Activated CD8-positive, alpha-beta memory T cell treated with anti-CD3 and anti-CD28 coated beads for 4 hours (primary cell): Measurements from ENCODE around the gene C1orf232.

Experiments used
- DNase-seq, 2 donors: peaks; one replicate each; pipeline ENCODE4 v3.0.0-alpha.2; 2020; ENCODE audit warnings: low read depth in 2 of 2

Gene C1orf232

DNA sequence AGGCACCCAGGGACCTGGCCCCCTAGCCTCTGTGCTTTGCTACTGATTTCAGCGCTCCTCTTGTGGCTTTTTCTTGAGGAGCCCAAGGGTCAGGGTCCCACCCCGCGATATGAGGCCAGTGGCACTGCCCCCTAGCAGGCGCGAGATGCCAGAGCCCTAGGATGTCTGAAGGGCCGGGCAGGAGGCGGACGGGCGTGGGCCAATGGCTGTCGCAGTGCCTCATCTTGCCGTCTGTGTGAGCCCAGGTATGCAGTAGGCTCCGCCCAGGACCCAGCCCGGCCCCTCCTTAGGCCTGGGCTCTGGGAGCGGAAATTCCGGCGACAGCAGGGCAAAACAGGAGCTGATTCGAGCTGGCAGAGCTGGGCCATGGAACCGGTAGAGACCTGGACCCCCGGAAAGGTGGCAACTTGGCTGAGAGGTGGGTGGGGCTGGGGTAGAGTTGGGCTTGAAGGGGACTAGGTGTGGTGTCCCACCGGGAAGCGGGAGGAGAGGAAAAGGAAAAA lies 8.5 kb upstream of the C1orf232 start, which contains the start of gene CNKSR1:
TSS of gene CNKSR1 (plus strand) at position 310 of the 503 bp plus-strand sequence. CDS start at position 367, 57 bp downstream.
- DNase-seq = no peak

GRCh38 chr1:26175346-26175745 lies 6.6 kb upstream of the C1orf232 start:
- DNase-seq = no peak

DNA sequence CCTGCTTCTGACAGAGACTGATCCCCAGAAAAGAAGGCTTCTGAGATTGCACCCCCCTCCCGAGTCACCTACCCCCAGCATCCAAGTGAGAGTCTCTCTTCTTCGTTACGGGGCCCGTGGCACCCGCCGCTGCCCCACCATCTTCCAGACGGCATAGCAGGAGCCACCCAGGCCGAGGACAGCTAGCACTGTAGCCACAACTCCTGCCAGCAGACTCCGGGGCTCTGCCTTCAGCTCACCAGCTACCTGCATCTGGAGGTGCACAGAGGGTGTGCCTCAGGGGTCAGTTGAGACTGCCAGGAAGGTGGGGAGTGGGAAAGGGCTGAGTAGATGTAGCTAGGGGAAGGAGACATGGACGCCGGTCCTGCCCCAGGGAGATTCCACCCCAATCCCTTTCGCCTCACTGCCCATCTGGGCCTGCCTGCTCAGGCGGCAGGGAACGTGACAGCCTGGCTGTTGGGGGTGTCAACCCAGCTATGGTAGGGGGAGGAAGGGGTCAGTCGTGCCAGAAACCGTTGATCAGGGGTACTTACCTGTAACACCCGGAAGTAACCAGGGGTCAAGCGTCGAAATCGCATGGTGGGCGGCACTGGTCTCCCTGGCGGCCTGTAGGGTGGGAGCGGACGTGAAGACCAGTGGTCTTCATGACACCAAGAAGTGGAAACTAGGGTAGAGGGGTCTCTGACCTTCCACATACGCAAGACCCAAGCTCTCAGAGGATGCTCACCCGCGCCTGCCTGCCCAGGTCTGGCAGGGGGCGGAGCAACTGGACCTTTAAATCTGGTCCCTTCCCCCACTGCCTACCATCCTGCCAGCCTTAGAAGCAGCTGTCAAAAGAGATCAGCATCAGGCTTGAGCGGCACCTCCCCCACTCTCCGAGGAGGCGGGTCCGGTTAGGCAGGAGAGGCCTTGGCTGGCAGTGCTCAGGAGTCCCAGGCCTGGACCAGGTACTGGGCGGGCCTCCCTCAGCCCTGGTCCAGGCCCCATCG lies 2.6 kb upstream of the C1orf232 start, which contains the start of gene ZNF593OS:
TSS of gene ZNF593OS (minus strand) at position 749 of the 989 bp plus-strand sequence. CDS start at position 578, 171 bp downstream.
- DNase-seq = no peak

DNA sequence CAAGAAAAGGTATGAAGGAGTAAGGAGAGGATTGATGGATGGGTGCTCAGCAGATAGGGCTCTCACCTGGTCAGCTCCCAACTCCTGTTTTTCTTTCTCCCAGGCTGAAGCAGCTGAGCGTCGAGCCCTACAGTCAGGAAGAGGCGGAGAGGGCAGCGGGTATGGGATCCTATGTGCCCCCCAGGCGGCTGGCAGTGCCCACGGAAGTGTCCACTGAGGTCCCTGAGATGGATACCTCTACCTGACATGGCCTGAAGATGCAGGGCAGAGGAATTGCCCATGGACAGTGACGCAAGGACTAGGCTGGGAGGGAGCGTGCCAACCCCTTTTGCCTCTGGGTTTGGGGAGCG lies 1.7 kb upstream of the C1orf232 start:
- no peak for DNase-seq

GRCh38 chr1:26169669-26170471 lies 1.1 kb upstream of the C1orf232 start, which contains the start of gene ZNF593:
Gene ZNF593 (plus strand): TSS chr1:26169908. CDS start chr1:26169984, 76 bp downstream.
- DNase-seq = peak; percentile 79 to 85

DNA sequence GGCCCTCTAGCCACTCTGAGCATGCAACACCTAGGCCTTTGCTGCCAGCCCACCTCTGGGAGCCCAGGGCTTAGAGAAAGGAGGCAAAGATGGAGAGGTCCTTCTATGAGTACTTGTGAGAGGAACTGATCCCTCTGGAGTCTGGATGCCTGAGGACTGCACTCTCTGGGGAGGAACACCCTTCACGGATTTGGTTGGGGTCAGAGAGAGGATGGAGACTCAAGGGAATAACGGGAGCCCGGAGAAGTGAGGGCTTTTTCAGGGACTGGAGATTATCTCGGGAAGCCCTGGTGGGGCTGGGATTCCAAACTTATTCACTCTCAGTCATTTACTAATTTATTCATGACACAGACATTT lies 413 bp upstream of the C1orf232 start:
- no peak for DNase-seq

GRCh38 chr1:26166719-26167281 lies 2.0 kb downstream of the C1orf232 start:
- no peak for DNase-seq

DNA sequence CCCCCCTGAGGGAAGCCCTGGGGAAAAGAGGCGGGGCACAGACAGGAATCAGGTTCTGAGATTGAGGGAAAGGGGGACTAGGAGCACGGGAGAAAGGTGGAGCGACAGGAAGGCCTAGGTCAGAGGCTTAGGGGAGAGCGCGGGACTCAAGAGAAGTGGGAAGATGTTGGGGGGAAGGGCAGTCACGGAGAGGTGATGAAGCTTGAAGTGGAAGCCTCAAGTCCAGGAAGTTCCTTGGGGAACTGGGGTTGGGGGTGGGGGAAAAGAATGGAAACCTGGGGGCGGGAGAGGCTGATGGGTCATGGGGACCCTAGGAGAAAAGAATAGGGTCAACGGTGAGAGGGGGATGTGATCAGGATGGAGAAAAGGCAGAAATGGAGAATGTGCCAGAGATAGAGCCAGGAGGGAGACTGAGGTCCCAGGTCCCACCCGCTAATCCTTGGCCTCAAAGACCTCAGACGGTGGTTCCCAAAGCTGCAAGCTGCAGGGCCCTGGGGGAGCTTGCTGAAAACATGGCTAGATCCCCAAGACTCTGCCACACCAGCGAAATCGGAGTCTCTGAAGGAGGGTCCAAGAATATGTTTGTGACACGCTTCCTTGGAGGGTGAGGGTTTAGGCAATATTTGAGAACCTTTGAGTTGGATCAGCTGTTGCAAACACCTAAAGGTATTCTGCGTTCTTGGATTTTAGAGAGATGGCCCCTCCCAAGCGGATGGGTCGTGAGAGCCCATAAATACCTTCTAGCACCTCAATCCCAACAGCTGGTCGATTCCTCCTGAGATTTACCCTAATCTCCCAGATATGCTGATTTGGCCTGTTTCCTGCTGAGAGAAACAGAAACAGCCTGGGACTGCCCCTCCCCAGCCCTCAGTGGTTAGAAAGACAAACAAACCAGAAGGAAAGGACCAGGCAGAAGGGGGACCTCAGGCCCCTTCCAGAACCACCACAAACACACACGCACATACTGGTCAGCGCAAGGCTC lies 3.6 kb downstream of the C1orf232 start:
- no peak for DNase-seq

DNA sequence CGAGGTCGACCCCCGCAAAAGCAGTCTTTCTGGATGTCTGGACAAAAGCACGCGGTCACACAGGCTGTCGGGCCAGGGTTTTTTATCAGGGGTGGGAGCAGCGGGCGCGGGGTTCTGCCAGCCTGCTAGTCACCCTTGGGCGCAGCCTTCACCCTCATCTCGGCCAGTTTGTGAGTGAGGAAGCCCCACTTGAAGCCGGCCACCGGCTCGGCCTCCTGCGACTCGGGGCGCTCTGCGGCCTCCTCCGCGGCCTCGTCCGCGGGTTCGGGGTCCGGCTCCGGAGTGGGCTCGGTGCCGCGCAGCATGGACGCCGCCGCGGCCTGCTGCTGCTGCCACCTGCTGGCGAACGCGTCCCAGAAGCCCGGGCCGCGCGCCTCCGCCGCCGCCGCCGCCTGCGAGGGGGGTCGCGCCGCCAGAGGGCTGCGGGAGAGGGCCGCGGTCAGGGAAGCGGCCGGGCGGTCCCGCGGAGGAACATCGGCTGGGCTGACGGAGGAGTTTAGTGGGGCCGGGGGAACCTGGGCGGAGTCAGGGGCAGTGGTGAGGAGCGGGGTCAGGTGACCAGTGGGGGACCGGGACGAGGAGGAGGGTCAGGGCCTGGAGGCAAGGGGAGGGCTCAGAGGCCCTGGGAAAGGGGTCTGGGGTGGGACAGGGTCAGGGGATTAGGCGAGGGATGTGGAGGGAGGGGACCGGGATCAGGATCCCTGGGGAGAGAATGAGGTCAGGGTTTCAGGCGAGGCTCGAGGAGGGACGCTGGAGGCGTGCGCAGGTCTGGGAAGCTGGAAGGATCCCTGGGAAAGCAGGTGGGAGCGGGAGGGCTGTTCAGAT lies 4.5 kb downstream of the C1orf232 start:
- DNase-seq = no peak

DNA sequence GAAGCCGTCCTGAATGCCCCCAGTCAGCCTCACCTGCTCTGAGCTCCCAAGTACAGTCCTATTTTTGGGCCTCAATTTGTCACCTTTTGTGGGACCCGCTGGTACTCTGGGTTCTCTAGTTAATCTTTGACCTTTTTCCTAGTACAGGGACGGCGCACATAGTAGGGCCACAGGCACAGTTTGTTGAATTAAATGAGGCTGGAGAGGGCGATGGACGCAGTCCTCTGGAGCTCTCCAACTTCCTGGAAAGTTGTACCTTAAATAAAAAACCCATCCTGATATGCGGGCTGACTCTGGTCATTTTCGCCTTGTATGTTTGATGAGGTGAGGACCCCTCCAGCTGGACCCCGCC lies 5.1 kb downstream of the C1orf232 start:
- no peak for DNase-seq

DNA sequence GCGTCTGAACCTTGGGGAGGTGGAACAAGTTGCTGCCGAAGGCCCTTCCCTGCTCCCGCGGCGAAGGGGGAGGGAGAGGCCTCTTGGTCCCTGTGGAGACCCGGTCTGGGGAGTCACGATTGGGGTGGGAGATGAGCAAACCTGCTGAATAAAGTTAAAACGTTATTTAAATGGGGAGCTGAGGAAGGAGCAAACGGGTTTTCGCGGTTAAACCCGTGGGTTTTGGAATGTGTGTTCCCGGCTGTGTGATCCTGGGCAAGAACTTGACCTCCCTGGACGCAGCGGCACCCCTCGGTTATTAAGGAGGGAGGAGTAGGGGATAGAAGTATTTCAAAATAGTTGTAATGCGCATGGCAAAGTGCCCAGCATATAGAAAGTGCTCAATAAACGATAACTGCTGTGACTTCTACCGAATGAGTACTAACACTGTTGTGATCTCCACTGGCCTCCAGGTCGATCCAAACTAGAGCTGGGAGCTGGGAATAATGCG lies 6.5 kb downstream of the C1orf232 start:
- no peak for DNase-seq

DNA sequence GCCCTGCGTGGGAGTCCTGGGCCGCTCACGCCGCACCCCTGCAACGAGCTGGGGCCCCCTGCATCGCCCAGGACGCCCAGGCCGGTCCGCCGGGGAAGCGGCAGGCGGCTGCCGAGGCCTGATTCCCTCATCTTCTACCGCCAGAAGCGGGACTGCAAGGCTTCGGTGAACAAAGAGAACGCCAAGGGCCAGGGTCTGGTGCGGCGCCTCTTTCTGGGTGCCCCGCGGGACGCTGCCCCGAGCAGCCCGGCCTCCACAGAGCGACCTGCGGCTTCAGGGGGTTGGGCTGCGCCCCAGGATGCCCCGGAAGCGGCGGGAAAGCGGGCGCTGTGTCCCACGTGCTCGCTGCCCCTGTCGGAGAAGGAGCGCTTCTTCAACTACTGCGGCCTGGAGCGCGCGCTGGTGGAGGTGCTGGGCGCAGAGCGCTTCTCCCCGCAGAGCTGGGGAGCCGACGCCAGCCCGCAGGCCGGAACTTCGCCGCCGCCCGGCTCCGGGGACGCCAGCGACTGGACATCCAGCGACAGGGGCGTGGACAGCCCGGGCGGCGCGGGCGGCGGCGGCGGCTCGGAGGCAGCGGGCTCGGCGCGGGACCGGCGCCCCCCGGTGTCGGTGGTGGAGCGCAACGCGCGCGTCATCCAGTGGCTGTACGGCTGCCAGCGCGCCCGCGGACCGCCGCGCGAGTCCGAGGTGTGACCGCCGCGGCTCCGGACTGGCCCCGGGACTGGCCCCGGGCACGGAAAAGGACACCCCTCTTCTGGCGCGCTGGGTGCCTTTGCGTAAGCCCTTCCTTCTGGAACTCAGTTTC lies 7.1 kb downstream of the C1orf232 start:
- DNase-seq = no peak

- no peak for DNase-seq
These were observed 8.0 kb downstream of the C1orf232 start for GRCh38 chr1:26160527-26161414.

GRCh38 chr1:26159743-26160039 lies 9.1 kb downstream of the C1orf232 start:
- DNase-seq = no peak

- no peak for DNase-seq
These were observed 9.6 kb downstream of the C1orf232 start, which contains the start of gene FAM110D for GRCh38 chr1:26158908-26159742. Gene FAM110D (plus strand): TSS chr1:26159079. CDS start chr1:26161292, 2,213 bp downstream.

- DNase-seq = no peak
These were observed 10.4 kb downstream of the C1orf232 start for GRCh38 chr1:26158271-26158907.
